Right ventricle myocardium superior (tissue), 1 donor: ENCODE data around the gene EPHB1. TPM values are rescaled to one million over a fixed set of nuclear protein-coding genes. Genes with fewer than 3 reads are reported as not detected.

Source experiments
- ATAC-seq: fragments of 200-7000 bp; cut with Tn5 transposase; one replicate; pipeline ENCODE4 v1.9.1; 2020; ENCODE audit warnings: mild to moderate bottlenecking; ENCODE audit not compliant: poor library complexity
- DNase-seq: peaks from one replicate; pipeline ENCODE4 v3.0.0-alpha.2; 2020
- intact Hi-C: fragments of 100-400 bp; cut with DNase I; formaldehyde crosslinking; loops from one replicate; pipeline ENCODE4 v1.11.2; 2022
- total RNA-seq: library from RNA; stranded (reverse); fragmentation: NEBNext Ultra II Directional; extraction: Animal tissue kit (Norgen Biotek cat#: 25700); gene quantifications from one replicate; pipeline ENCODE4 v1.2.1, GENCODE V29; 2021
- donor health status: DM: no; HTN: yes; CAD: no; lungs with severe emphysema.

The EPHB1 gene
- total RNA-seq, 1 donor from 2014 or later: 1.1 TPM

DNA sequence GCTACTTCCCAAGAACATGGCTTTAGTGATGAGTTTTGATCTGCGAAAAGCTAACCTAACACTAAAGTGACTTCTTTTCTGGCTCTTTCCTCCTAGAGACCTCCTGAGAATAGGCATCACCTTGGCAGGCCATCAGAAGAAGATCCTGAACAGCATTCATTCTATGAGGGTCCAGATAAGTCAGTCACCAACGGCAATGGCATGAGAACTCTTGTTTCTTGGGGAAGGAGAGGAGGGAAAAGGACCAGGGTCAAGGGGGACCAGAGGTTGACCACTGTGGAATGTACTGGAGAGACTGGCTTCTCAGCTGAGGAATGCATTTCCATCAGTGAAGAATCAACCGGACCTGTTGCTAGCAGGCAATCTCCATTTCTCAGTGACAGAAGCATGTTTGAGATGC, 463.9 kb downstream of the EPHB1 start:
- intact Hi-C loops: no loop called here
- DNase-seq: no peak
- no peak for ATAC-seq

DNA sequence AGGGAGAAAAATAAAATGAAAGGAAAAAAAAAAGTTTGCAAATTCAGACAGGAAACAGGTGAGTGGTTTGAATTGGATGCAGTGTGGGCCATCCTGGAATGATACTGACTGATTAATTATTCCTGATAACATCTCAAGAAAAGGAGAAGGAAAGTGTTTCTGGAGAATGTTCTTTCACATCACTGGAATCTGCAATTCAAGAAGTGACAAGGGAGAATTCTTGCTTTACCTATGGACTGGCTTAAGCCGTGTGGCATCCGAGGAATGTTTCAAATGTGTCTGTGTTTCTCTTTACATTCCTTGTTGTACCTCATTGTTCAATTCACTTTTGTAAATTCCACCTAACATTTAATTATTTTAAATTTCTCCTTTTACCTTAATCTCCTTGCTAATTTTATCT, 465.0 kb downstream of the EPHB1 start:
- DNase-seq: no peak
- intact Hi-C loops: no loop called here
- no peak for ATAC-seq

DNA sequence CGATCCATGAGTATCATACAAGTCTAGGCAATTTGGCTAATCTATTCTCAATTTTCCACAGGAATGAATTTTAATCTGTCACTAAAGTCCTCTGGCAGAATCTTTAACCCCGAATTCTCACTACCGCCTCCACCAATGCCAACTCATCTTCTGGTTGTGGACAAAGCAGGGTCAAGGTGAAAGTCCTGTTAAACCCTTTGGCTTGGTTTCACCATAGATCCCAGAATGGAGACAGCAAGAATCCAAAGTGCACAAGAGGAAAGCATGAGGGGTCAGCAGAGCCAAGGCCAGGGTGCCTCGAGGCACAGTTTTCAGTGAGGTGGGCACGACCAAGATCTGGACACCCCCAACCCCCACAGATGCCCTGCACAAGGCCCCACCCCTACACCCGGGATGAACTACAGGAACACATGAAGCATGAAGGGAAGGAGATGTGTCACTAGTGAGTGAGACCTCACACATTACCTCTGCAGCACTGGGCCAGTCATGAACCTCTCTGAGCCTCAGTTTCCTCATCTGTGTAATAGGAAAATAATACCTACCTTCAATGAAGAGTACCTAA, 466.2 kb downstream of the EPHB1 start:
- intact Hi-C loops: no loop called here

DNA sequence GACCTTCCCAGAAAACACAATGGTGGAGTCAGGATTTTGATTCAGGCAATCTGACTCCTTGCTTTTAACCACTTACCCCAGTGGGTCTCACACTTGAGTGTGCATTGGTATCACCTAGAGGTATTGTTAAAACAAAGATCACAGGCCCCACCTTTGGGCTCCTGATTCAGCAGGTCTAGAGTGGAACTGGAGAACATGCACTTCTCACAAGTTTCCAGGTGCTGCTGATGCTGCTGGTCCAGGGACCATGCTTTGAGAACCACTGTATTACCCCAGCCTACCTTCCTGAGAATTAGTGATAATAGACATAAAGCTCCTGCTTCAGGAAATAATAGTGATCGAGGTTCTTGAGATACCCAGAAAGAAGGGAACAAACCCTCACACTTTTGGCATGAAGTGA, 466.9 kb downstream of the EPHB1 start:
- no peak for DNase-seq
- no peak for ATAC-seq
- intact Hi-C loops: no loop called here

More for the DNA sequence above, 466.2 kb downstream of the EPHB1 start:
- ATAC-seq: no peak
- no peak for DNase-seq

DNA sequence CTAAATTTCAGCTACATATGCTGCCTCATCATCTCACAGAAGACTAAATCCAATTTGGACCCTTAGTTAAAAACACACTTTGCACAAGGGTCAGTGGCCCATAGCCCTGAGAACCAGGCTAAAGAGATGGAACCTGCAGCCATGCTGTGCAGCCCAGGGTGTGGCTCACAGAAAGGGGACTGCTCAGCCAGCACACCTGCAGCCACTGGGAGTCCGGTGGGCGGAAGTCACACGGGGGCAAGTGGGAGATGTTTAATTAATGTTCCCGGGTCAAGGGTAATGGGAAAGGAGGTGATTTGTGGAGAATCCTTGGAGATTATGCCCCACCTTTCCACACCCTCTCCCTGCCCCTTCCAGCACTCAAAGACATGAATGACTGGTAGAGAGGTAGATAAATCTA, 467.4 kb downstream of the EPHB1 start:
- DNase-seq (no peak), ATAC-seq (no peak)
- intact Hi-C loops: no loop called here

DNA sequence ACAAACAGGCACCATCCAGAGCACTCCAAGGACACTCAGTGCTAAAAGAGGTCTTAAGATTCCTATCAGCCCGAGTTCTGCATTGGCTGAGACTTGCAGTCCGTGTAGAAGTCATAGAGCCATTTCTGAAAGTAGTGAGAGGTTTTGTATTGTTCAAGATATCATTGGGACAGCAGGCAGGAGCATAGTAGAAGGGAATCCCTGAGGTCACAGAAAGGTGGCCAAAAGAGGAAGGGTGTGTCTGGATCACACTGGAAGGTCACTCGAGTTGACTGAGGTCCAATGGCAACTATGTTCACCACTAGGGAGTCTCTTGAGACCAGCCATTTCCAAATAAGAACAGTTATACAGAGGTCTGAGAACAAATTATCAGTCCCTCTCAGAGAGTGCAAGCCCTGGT, 468.3 kb downstream of the EPHB1 start:
- intact Hi-C loops: no loop called here
- ATAC-seq: no peak
- DNase-seq: no peak

DNA sequence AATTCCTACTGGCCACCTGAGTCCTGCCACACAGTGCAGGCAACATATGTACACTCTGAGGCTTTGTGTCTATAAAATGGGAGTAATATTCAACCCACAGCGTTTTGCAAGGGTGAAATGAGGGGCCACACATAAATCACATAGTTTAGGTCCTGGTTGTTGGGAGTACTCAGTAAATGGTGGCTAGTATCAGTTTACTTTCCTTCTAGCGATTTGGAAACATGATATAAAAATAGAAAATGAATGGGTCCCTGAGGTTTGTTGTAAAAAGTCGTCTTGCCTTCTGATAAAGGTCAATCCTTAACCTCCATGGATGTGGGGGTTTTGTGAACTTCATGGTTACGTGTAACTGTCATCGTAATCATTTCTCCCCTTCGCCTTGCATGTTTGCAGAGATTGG, 472.4 kb downstream of the EPHB1 start:
- no peak for DNase-seq
- ATAC-seq: no peak
- intact Hi-C loops: no loop called here

DNA sequence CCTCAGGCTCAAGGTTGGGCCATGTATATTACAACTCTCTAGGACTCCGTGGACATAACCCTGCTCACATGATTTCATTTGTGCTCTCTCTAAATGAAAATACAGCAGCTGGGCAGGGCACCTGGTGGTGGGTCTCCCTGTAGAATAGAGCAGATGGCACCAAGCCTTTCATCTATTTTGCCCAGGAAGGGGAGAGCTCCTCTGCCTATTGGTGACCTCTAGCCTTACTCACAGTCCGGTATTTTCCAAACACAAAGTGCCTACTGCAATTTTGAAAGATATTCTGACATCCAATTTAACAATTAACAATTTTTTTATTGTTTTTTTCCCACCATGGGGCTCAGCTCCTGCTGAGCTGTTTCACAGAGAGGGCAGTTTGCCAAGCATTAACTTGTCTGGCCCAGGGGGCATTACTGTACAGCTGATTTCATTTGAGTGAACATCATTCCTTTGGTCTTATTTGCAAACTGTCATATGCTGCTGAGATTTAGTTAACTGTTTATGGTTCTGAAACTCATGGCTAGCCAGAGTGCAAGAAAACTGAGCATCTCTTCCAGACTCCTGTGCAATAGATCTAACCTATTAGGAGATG, 474.0 kb downstream of the EPHB1 start:
- intact Hi-C loops: no loop called here
- no peak for DNase-seq
- ATAC-seq: no peak

DNA sequence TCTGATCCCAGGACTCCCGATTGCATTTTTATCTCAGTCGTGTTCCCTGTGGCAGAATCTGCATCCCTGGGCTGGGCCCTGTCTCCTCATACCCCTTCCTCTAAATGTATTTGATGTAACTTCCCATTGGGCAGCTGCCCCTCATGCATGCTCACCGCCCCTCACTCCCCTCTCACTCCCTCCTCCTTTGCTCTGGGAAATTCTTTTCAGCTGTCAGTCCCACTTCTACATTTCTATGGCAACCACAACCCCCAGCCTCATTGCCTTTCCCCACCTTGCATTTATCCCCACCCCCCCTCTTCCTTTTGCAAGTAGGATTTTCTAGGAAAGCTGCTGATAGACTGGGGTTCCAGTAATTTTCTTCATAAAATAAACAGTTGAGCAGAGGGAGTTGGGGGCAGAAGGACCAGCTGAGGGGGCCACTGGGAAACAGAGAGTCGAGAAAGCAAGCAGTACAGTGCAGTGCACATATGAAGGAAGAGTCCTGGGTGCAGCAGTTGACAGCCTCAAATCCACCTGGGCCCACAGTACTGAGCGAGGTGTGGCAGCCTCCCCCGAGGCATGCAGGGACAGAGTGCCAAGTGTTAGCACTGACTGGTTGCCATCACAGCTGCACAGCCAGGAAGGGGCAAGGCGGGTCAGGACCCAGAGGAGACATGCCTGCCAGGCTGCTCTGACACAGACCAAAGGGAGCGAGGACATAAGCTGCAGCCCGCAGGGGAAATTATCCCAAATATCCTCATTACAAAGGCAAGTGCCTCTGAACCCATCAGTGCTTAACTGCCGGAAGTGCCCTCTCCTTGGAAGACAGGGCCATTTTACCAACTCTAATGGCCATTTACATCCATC, 476.3 kb downstream of the EPHB1 start:
- DNase-seq (no peak), ATAC-seq (no peak)
- intact Hi-C loops: no loop called here

DNA sequence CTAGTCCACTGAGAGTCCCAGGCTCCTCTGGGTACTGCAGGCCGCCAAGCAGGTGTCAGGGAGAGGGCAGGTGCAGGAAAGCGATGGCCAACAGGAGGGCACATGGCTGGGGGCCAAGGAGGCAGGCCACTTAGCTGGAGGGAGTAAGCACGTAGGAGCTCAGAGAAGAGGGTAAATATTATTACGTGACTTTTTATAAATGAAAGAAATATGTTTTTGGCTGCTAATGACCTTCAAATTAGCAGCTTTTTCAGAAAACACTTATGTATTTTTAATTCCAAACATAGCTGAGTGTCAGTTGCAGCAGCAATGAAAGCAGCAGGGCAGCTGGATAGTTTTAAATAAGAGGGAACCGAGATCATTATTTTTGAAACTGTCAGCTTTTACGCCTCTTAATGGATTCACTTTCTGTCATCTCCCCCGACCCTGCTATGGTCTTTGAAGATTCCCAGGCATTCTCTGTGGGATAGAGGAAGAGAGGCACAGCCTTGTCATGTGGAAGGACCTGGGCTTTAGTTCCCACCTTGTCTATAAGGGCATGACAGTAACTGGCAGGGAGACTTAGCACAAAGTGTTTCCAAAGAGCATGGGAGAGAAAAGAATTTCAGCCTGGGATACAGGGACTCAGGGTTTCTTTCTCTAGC, 477.1 kb downstream of the EPHB1 start:
- no peak for DNase-seq
- no peak for ATAC-seq
- intact Hi-C loops: no loop called here

DNA sequence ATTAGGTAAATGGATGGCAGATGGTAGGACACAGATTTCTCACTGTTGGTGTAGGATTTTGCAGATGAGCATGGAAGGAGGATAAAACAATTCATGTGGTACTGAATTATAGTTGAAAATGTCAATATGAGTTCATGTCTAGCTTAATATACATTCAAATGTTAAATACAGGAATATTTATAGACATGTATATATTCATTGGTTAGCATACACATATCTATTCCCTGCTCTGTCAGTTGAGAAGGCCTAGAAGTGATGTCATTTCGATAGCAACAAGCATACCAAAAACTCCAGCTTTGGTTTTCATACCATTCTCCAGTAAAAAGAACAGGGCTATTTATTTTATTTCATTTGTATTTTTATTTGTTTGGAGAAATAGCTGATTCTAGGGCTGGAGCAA, 497.1 kb downstream of the EPHB1 start:
- no peak for ATAC-seq
- intact Hi-C loops: no loop called here
- DNase-seq: no peak

DNA sequence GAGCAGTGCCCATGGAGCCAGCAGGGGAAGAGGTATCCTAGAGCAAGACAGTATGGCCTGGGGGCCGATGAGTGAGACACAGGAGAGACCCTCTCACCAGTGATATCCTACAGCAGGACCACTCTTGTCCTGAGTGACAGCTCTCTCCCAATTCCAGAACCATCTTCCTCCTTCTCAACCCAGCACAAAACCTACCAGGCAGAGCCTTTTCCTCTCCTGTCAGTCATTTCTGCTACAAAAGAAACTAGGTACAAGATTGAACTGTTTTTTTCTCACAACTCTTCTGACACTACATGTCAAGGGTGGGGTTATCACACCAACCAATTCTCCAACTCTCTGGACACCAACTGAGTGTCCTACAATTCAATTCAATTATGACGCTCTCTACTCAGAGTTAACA, 506.6 kb downstream of the EPHB1 start:
- ATAC-seq (no peak), DNase-seq (no peak)
- intact Hi-C loops: no loop called here

DNA sequence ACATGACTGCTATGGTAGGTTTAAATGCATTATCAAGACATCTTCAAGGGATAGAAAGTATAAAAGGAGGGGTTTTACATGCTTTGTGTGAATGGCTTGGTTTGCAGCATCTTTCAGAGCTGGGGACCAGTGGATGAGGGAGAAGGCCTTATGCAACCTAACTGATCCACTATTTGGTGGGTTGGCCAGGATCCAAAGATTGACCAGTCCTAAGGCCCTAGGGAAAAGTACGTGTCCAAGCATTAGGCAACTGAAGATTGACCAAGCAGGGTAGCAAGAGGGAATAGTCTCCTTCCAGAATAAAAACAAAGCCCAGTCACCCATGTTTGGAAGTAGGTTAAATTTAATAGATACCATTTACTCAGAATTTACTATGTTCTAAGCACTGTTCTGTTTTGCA, 509.3 kb downstream of the EPHB1 start:
- no peak for DNase-seq
- intact Hi-C loops: no loop called here
- ATAC-seq: no peak

Other genes starting within 250 kb of the EPHB1 start
- 13.7 TPM for gene KY, start 144.2 kb upstream of the EPHB1 start, total RNA-seq